Measurements from ENCODE around the gene COL18A1.

COL18A1 gene

DNA sequence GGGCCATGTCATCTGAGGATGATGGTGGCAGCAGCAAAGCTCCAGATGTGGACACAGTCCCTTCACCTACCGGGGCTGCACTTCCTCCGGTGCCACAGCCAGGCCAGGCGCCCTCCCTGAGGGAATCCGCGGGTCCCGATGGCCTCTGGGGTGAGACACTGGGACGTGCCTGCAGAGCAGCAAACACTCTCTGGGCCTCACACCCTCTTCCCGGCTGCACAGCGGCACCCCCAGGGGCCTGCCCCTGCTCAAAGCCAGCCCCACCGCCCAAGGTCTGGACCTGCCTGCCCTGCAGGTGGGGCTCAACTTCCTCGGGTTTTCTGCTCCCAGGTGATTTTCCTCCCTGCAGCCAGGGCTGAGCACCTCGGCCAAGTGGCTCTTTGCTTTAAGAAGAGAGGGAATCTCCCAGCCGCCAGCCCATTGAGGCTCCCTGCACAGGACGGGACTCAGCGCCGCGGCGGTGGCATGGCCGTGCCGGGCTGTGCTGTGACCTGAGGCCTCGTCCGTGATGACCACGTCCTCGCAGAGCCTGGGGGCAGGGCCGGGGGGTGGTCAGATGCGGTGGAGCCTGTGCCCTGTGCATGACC, 21.3 kb upstream of the COL18A1 start:
- DNase-seq: no peak

DNA sequence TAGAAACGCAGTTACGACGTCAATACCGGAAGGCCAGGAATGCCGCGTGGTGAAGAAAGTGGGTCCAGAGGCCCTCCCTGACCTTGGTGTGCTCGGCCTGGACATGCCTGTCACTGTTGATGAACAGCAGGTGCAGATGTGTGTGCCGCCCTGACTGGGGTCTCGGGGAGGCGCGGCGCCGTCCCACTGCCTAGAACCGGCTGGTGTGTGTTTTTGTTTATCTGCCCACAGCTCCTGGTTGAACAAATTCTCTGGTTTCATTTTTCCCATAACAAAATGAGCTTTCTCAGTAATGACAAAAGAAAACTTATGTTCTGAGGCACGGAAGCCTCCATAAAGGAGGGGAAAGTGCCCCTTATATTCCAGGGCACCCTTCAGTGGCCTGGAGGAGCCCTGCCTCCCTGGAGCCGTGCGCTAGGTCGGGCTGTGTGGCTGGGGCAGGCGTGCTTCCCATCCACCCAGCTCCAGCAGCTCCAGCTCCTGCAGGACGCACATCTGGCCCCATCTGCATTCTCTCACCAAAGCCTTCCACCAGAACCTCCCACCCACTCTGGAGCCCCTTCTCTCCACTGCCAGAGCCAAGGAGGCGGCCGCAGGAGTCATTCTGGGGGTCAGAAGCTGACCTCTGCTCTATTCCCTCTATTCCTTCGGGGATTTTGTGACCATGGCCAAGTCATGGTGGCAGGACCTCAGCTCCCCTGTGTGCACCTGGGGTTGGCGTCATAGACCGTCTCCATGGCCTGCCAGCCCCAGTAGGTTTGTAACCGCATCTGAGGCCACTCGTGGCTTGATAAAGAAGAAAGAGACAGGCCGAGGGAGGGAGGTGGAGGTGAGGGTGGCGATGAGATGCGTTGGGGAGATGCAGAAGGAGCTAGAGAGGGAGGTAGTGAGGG, 20.1 kb upstream of the COL18A1 start:
- DNase-seq: no peak

DNA sequence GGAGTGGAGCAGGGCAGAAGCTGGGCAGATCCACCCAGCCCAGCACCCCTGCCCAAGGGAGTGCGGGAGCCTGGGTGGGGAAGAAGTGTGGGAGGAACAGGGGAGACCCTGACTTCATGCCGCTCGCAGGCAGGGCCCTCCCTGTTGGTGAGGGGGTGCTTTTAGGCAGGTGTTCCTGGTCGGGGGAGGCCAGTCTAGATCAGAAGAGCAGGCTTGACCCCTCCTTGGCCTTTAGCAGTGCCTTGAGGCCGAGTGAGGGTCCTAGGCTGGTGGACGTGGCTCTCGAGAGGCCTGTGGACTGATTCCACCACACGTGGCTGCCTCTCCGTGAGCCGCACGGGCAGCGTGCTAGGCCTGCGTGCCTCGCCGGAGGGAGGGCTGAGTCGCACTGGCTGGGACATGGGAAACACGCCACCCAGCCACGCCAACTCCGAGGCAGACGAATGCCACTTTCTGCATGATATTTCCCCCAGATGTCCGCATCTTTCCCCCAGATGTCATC, 19.4 kb upstream of the COL18A1 start:
- no peak for DNase-seq

DNA sequence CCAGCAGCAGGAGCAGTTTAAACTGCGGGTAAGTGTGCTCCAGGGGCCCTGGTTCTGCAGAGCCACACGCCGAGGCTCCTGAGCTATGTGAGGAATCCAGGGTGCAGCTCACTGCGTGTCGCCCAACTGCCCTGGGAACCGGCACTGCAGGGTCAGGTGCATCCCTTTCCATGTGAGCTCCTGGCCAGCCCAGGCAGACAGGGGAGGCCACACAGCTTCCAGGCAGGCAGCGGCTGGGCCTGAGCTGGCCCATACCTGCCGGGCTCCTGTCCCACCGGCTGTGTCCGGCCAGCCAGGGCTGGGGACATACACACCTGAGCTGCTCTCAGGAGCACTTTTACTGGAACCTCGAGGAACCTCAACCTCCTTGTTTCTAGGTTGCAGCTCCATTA, 18.6 kb upstream of the COL18A1 start:
- DNase-seq: no peak

DNA sequence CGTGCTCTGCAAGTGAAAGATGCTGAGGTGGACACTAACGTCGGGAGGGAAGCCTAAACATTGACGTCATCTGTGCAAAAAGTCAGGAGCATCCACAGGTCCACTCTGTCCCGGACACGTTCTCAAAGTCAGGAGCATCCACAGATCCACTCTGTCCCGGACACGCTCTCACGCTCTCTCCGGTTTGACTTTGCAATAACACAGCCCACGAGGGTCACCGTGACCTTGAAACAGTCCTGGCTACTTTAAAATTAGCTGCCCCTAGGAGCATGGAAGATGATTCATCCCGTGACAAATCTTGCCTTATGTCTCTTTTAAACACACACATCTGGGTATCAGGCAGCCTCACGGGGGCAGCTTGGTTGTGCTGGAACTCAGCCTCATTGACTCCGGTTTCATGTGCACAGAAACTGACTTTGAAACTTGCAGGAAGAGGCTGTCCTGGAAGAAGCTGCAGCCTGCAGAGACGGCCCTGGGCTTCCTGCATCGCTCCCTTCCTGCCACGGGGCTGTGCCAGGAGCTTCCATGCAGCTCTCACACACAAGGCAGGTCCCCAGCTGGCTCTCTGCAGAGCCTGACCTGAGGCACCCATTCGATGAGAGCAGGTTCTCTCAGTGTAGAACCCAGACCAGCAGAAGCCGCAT, 18.1 kb upstream of the COL18A1 start:
- no peak for DNase-seq

DNA sequence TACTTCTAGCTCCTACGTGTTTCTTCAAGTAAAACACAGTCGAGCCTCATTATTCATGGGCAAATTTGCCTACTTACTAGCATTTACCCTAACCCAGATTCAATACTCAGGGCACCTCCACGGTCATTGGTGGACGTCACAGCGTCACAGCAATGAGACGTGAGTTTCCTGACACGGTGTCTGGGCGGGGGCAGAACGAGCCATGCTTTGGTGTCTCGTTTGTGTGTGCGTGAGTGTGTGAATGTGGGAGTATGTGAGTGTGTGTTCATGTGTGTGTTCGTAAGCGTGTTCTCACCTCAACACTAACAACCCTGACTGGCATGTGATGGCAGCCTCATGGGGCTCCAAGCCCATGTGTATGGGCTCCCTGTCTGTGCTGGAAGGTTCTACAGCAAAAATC, 17.5 kb upstream of the COL18A1 start:
- DNase-seq: no peak

DNA sequence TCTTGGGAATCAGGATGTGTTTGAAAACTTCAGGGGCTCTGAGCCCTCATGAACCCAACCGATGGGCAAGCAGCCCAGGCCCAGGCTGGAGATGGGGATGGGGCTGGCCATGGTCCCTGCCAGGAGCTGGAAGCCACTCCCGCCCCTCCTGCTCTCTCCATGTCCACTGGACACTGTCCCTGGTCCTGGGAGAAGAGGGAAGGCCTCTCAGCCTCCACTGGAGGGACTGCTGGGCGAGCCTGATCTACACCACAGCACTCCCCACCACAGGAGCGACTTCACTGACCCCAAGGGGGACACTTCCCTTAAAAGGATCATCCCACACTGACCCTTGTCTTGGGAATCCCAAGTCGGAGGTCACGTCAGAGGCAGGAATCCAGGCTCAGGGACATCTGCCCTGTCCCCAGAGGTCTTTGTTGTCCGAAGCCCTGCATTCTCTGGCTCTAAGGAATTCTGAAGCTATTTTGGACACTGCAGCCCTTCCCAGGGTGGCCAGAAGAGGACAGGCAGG, 16.9 kb upstream of the COL18A1 start:
- no peak for DNase-seq

DNA sequence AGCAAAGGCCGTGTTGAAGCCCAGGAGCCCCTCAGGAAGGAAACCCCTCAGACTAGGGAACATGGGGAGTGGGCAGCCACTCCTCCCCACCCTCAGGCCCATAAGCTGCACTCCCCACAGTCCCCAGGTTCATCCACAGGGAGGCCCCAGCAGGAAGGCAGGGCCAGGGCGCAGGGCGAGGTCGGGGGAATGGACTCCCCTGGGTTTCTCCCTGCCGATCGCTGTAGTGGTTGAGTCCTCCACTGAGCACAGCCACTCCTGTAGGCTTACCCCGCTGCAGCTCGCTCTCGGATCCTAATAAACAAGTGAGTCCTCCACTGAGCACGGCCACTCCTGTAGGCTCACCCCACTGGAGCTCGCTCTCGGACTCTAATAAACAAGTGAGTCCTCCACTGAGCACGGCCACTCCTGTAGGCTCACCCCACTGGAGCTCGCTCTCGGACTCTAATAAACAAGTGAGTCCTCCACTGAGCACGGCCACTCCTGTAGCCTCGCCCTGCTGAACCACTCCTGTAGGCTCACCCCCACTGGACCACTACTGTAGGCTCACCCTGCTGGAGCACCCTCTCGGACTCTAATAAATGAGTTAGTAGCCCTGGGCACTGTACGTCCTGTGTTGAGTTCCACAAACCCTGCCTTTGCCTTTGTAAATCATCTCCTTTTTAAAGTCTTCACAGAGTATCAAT, 16.2 kb upstream of the COL18A1 start:
- no peak for DNase-seq

DNA sequence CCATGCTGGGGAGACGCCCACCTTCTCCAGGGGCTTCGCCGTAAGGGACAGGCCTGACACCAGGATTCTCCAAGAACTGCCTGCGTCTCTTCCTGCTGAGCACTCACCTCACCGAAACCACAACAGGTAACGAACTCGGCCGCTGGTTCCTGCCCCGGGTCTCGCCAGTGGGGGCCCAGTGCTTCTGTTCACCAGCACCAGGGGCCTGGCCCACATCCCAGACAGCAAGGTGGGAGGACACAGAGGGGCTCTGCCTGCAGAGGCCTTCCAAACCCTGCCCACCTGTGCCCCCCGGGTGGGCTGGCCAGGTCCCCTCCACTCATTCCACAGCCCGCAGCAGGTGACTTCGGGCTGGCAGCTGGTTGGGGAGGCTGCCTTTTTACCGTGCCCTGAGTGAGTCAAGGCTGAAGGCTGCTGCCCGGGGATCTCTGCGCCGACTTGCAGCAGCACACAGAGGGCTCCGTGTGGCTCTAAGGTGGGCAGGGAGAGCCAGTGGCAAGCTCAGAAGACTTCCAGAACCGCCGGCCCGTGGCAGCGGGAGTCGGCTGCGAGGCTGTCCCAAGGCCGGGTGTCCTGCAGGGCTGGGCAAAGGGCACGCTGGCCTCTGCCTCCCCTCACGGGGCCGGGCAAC, 14.7 kb upstream of the COL18A1 start:
- DNase-seq: no peak

DNA sequence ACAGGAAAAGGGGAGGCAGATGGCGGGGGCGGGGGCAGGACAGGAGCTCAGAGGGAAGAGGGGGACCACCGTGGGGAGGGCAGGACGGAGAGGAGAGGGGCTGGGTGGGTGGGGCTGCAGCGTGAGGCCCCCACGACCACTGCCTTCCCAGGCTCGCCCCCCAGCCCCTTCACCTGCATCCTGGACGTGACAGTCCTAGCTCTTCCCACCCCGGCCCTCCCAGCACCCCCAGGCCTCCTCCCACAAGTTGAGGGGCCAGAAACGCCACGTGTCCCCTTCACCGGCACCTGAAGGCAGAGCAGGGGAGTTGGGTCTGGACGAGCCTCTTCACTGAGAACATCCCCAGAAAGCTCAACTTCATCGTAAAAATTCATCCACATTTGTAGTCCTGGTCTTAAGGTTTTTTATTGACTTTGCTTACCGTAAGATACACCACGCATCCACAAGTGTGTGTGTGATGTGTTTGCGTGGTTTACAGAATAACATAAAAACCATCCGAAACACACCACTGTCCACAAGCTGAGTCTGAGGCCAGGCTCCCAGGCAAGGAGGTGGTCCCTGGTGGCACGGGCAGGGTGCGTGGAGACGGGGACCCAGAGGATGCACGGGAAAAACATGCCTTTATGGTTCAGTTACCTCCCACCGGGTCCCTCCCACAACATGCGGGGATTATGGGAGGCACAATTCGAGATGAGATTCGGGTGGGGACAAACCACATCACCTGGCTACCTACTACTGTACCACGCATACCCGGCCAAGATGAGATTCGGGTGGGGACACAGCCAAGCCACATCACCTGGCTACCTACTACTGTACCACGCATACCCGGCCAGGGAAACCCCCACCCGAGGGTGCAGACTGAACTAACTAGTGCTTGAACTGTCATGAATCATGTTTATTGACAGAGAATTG, 13.9 kb upstream of the COL18A1 start:
- no peak for DNase-seq

DNA sequence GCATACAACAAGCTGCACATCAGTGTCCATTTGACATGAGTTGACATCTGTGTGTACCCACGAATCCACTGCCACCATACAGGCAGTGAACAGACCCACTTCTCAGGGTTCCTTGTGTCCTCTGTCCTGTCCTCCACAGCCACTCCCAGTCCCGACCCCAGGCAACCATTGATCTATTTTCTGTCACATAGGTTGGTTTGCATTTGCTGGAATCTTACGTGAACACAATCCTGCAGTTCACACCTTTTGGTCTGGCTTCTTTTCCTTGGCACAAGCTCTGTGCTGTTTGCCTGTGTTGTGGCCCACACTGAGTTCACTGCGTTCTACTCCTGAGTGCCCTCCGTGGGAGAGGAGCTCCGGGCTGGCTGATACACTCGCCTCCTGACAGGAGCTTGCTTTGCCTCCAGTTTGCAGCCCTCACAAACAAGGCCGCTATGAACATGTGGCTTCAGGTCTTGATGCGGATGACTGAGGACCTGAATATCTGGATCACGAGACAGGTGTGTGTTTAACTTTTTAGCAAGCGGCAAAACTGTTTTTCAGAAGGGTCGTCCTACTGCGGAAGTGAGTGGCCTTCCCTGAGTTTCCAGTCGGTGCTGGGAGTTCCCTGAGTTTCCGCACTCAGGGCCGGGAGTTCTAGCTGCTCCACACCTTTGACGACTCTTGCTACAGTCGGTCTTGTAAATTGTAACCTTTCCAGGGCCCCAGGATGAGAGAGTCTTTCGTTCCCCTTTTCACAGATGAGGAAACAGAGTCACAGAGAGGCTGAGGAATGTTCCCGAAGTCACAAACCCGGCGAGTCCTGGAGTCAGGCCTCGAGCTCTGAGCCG, 13.0 kb upstream of the COL18A1 start:
- no peak for DNase-seq

DNA sequence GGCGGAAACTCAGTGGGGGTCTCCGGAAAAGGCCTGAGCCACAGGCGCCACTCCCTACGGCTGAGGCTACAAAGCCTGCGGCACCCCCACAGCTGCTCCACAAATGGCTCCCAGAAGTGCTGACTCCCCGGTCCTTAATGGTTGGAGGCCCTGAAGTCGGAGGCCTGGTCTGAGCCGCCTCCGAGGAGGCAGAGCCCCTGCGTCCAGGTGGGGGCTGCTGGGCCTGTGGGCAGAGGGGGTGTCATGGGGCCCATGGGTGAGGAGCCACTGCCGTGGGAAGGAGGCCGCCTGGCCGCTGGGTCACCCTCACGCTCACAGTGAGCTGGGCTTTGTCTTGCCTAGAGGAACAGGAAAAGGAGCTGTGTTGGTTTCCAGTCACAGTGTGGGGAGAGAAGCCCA, 12.4 kb upstream of the COL18A1 start:
- no peak for DNase-seq

DNA sequence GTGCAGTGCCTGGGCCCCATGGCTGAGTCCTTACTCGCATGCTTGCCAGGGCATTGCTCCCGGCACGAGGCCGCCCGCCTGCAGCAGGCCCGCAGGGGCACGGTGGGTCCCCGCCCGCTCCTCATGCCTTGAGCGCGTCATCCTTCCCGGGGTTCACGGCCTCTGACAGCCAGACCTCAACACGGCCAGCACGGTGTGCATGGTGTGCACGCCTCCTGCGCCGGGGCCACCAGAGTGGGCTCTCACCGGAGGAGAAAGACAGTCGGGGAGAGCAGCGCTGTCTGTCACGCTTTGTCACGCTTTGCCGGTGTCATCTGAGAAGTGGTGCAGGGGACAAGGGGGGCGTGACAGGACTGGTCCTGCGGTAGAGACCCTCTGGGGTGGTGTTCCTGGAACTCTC, 11.9 kb upstream of the COL18A1 start:
- no peak for DNase-seq

DNA sequence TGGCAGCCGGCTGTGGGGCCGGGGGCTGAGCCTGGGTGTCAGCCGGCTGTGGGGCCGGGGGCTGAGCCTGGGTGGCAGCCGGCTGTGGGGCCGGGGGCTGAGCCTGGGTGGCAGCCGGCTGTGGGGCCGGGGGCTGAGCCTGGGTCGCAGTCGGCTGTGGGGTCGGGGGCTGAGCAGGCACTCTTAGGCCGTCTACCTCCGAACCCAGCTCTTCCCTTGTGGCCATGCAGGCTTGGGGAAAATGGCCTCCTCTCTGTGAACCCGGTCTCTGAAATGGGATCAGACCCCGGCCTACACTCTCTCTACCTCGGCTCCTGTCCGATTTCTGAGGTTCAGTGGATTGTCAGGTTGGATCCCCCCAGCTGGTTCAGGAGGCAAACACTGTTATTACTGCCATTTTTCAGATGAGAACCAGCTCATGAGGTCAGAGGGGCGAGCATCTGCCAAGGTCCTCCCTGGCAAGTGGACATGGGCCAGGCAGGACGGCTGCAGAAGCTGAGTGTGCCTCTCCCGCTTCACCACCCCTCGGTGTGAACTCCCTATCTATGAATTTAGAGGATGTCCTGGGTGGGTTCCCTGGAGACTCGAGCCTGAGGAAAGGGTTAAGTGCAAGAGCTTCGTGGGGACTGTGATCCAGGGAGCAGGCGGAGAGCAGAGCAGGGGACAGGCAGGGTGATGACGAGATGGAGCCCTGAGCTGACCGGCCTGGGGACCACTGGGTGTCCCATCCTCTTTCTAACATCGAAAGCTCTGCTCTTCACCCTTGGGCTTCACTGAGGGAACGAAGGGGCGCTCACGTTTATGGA, 10.9 kb upstream of the COL18A1 start:
- no peak for DNase-seq

DNA sequence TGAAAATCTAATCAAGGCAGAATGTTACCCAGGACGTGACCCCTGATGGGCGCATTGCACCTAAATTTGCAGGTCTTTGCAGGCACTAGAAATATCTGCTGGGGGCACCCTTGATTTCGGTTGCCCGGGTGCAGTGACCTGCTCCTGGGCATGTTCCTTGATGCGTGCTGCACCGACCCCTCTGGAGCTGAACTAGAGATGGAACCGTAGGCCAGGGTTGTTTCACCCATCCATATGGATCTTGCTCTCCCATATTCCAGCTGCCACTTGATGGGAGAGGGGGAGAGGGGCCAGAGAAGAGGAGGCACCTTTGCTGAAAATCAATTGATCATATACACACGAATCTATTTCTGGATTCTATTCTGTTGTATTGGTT, 8.4 kb upstream of the COL18A1 start:
- no peak for DNase-seq

DNA sequence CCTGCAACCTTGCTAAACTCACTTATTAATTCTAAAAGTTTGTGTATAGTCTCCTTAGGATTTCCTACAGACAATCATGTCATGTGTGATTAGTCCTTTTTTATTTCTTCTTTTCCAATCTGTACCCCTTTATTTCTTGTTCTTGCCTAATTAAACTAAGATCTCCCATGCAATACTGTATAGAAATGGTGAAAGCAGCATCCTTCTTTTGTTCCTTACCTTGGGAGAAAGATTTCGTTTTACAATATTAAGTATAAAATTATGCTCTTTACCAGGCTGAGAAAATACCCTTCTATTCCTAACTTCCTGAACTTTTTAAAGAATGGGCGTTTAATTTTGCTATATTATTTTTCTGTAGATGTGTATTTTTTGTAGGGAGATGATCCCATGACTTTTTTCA, 7.6 kb upstream of the COL18A1 start:
- DNase-seq: no peak

DNA sequence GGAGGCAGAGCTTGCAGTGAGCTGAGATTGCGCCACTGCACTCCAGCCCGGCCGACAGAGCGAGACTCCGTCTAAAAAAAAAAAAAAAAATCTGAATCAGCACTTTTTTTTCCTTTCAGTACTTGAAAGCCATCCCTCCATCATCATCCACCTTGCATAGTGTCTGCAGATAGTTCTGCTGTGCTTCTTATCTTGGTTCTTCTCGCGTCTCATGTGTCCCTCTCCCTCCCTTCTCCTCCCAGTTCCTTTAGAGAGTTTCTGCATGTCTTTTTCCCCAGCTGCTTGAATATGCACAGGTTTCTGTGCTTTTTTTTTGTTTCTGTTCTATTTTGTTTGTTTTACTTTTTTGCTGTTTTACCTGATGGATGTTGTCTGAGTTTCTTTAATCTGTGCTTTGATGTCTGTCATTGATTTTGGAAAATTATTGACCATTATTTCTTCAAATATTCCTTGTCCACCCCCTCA, 3.9 kb upstream of the COL18A1 start:
- no peak for DNase-seq

DNA sequence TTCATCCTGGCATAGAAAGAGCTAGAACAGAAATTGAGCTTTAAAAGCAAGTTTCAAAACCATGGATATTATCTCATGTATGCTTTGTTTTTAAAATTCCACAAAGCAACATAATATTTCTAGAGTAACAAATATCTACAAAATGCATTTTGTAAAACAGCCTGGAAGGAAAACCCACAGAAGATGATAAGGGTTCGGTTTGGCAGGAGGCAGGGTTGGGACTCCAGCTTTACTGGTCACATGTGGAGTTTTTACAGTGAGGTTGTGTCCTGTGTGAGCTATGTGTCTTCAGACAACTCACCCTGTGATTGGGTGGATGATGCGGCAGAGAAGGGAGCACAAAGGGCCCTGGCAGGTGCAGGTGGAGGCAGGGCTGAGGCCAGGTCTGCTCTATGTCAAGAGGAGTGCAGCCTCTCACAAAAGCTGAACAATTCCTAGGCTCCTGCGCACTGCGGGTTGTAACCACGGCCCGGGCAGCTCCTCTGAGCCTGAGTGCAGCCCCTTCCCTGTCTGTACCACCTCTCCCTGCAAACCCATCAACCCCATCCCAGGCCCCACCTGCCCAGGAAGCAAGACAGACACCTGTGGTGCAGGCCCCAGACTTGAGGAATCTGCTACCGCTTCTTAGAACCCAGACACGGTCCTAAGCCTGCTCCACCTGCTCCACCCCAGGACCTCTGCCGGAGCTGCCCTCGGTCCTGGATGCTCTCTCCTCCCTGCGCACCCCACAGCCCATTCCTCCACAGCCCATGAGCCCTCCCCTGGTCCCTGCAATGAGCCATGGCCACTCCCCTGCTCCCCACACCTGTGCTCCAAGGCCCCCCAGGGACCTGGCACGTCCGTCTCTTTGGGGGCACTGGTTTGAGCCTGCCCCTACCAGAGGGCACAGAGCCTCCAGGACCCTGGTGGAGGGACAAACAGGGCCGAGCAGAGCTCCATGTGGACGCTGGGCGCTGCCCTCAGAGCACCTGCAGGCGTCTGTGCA, 2.8 kb upstream of the COL18A1 start:
- no peak for DNase-seq

Data from suppressor macrophage (primary cell).